Activated CD4-positive, alpha-beta T cell treated with anti-CD3 and anti-CD28 coated beads, Interleukin-2, amount 50 U/mL, for 24 hours (primary cell): ENCODE data around the gene ING4.
A peak's percentile ranks its signal among the peaks of the same experiment; 100 is the strongest.
"Not testable (repeated sequence)": the region's sequence is repeated elsewhere in the genome, so short reads cannot be mapped to it uniquely, and the experiment has no call there.

ENCODE experiments used
- DNase-seq, 2 donors: peaks; one replicate each; pipeline ENCODE4 v3.0.0-alpha.2; 2020; ENCODE audit warnings: low read depth in 1 of 2, low spot score in 1 of 2

The ING4 gene

GRCh38 chr12:6662906-6663742 is at the start of gene ING4:
TSS of gene ING4 (minus strand) at chr12:6663119. CDS start at chr12:6663101, 18 bp downstream.
- peak; percentile 79 to 96 for DNase-seq

DNA sequence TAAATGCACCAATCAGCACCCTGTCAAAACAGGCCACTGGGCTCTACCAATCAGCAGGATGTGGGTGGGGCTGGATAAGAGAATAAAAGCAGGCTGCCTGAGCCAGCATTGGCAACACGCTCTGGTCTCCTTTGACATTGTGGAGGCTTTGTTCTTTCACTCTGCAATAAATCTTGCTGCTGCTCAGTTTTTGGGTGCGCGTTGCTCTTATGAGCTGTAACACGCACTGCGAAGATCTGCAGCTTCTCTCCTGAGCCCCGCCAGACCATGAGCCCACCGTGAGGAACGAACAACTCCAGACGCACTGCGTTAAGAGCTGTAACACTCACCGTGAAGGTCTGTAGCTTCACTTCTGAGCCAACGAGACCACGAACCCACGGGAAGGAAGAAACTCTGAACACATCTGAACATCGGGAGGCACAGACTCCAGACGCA is 46.1 kb upstream of the ING4 start:
- no peak for DNase-seq

DNA sequence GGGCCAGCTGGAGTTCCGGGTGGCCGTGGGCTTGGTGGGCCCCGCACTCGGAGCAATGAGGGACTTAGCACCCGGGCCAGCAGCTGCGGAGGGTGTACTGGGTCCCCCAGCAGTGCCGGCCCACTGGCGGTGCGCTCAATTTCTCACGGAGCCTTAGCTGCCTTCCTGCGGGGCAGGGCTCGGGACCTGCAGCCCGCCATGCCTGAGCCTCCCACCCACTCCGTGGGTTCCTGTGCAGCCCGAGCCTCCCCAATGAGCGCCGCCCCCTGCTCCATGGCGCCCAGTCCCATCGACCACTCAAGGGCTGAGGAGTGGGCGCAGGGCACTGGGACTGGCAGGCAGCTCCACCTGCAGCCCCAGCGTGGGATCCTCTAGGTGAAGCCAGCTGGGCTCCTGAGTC is 45.4 kb upstream of the ING4 start:
- DNase-seq = not testable (repeated sequence)

- DNase-seq = no peak
Measured at GRCh38 chr12:6703631-6704030, 40.7 kb upstream of the ING4 start.

DNA sequence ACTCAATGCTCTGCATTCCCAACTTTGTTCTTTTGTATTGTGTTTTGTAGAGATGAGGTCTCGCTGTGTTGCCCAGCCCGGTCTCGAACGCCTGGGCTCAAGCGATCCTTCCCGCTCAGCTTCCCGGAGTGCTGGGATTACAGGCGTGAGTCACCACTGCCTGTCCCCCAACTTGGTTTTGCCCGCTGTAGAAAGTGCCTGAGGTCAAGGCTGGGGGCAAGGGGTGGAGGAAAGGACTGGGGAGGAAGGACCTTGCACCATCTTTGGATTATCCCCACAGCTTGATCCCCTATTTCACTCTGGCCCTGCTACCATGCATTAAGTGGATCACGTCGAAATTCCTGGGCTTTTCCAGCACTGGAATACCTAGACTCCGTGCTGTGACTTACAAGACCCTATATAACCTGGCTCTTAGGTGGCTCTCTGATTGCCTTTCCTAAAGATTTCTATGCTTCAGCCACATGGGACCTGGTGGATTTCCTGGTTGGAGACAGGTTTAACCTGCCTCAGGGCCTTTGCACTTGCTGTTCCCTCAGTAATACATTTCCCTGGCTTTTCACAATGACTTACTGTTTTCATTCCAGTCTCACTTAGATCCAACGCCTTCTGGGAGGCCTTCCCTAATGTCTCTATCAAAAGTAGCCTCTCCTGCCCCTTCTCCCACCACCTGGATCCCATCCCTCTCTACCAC is 38.3 kb upstream of the ING4 start:
- DNase-seq = no peak

DNA sequence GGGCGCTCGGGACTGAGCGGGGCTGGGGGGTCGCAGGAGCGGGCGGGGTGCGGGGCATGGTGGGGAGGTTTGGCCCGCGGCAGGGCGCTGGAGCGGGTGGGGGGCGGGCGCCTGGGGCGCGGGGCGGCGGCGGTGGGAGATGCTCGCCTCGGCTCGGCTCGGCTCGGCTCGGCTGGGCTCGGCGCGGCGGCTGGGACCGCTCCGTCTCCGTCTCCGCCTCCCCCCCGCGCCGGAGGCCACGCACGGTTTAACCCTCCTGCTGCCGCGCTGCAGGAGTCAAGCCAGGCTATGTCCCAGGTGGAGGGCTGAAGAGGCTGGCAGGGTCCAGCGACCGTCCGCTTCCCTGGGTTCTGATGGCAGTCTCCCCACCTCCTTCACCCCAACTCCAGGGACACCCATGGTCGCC is 37.7 kb upstream of the ING4 start, which contains the start of gene PIANP:
TSS of gene PIANP (minus strand) at position 170 of the 406 bp plus-strand sequence. CDS start 2,754 bp downstream, outside the sequence.
- DNase-seq = peak; percentile 21 to 29

GRCh38 chr12:6699989-6700645 is 37.2 kb upstream of the ING4 start:
- DNase-seq = no peak

GRCh38 chr12:6699259-6699988 is 36.5 kb upstream of the ING4 start:
- DNase-seq = no peak

DNA sequence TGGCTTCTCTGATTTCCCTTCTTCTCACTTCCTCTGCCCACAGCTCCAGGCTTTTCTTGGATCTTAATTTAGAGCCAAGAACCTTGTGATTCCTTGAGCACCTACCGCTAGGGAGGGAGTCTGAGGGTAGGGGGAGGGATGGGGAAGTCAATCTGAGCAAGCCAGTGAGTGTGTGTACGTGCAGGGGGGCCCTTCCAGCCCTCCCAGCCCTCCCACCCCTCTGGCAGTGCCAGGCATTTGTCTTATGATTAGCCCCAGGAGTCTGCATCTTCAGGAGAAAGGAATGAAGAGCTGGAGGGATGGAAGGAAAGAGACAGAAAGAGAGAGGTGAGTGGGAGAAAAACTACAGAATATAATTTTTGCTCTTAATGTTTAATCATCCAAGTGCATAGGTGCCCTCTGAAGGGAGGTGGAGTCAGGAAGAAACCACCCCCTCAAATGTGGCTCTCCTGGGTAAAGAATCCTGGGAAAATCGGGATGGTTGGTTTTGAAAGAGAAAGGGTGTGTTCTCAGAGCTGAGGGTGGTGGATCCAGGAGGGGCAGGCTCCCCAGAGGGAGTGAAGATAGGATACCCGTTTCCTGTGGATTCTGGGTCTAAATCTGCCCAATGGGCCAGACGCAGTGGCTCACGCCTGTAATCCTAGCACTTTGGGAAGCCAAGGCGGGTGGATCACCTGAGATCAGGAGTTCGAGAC is 35.6 kb upstream of the ING4 start:
- DNase-seq = no peak

DNA sequence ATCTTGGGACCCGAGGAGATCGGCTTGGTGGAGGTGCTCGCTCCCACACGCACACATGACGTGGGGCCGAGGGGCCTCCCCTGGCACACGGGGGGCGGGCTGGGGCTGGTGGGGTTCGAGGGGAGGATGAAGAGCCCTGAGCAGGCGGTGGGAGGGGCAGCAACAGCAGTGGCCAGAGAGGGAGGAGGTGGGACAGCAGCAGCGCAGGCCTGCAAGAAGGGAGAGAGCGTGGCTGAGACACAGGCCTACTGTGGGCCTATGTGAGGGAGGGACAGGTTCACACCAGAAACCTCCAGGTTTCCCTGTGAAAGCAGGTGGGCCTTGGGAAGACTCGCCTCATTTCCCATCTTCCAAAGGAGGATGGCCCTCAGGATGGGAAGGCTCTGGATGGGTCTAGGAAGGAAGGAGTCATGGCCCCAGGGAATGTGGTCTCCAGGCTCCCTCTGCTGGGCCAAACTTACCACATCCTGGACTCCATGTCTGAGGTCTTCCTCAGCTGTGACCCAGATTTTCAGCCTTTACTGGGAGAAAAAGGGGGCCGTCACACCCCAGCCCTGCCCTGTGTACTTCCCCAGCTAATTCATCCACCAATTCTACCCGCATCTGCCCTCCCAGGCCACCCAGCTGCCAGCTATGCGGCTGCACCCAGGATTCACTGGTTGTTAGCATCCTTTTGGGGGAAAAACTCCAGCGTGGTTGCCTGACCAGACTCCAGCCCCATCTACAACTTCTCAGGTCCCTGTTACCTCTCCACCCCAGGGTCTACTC is 34.8 kb upstream of the ING4 start:
- DNase-seq = no peak

- no peak for DNase-seq
Measured at GRCh38 chr12:6696690-6697583, 34.0 kb upstream of the ING4 start.

- DNase-seq = no peak
Measured at GRCh38 chr12:6695313-6696045, 32.6 kb upstream of the ING4 start.

GRCh38 chr12:6694701-6695100 is 31.8 kb upstream of the ING4 start:
- DNase-seq = no peak

DNA sequence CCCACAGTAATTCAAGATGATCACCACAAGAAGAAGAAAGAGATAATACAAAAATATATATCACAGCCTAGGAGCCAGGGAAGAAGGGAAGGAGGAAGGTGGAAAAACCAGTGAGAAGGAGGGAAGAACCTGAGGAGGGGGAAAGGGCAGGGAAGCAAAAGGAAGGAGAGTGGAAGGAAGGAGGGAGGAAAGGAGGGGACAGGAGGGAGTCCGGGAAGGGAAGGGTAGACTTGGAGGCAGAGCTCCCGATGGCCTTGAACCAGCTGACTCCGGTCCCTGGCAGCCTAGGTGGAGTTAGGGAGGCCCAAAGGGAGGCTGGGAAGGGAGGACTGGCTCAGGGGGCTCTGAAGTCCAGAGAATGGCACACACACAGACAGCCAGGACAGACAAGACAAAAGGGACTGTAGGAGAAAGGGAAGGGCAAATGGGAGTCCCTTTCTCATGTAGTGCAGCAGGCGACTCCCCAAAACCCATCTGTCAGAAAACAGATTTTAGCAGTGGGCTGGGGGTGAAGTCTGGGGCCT is 31.0 kb upstream of the ING4 start:
- no peak for DNase-seq

DNA sequence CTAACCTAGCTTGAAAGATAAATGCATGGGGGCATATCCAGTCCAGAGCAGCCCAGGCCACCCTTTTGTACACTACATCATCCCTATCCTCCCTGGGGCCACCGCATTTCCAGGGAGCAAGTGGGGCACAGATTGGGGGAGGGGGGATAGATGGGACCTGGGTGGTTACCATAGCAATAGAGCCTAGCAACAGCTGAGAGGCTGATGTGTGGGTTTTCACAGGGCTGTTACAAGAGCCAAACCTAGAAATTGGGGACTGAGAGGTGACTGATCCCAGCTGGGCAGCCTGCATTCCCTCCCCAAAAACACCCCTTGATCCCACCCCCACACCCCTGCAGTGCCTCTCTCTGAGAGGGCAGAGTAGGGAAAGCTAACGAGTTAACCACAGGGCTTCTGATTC is 30.0 kb upstream of the ING4 start:
- DNase-seq = no peak

GRCh38 chr12:6691473-6691872 is 28.6 kb upstream of the ING4 start:
- DNase-seq = no peak

DNA sequence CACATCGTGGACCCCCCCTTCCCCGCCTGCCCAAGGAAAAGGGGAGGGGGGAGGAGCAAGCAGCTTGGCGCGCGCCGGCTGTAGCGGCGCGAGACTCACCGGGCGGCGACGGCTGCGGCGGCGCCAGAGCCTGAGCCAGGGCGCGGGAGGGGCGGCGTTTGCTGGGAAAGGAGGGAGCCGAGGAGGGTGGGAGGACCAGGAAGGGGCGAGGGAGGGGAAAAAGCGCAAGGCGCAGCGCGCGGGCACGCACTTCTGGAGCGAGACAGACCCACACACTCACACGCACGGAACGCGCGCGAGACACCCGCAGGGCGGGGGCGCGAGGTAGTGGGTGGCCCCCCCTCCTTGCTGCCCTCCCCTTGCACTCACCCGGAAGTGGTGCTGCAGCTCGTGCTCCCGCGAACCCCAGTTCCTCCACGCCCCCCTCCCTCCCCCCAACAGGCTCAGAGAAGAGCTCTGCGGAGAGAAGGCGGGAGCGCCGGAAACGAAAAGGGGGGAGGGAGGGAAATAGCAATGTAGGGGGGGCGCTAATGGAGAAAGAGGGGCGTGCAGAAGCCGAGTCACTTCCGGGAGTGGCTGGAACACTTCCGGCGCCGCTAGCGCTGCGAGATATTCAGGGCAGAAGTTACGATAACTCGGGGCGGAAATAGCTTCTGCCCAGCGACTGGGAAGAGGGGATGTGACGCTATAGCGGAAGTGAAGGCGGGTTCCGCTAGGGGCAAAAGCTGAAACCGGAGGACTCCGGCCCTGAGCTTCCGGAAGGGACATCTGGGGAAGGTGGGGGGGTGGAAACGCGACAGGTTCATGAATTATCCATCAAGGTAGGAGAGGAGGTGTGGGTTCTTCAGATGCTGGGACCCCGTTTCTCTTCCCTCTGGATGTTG is 26.3 kb upstream of the ING4 start, which contains the start of gene ZNF384:
TSS of gene ZNF384 (minus strand) at position 377 of the 884 bp plus-strand sequence. CDS start 9,855 bp downstream, outside the sequence.
- peak; percentile 81 to 96 for DNase-seq
